Gastroesophageal sphincter (tissue), 4 donors: ENCODE results near the gene MOAP1. TPM values are rescaled to one million over a fixed set of nuclear protein-coding genes. Genes with fewer than 3 reads are reported as not detected.

ENCODE experiments used
- ATAC-seq: fragments of 150-250 bp; one replicate; pipeline ENCODE4 v1.9.1; 2016; ENCODE audit warnings: mild to moderate bottlenecking, moderate library complexity
- H3K27ac ChIP-seq, 4 donors: fragments of 200-600 bp; sonication (generic) in 3 of 4; 1 replicate in 3 of 4; 2 replicates in 1 of 4; pipeline ENCODE4 v1.5.1; 2016 to 2019
- H3K27me3 ChIP-seq: fragments of 200-600 bp; sonication (generic); one replicate; pipeline ENCODE4 v1.5.1; 2019
- H3K36me3 ChIP-seq, 2 donors: fragments of 200-600 bp; sonication (generic); one replicate each; pipeline ENCODE4 v1.5.1; 2019; ENCODE audit warnings: control low read depth in 1 of 2
- H3K4me1 ChIP-seq, 3 donors: fragments of 200-600 bp; sonication (generic); 1 replicate in 2 of 3; 2 replicates in 1 of 3; pipeline ENCODE4 v1.5.1; 2016 to 2019; ENCODE audit warnings: control low read depth in 2 of 3
- H3K4me3 ChIP-seq, 2 donors: fragments of 200-600 bp; sonication (generic); one replicate each; pipeline ENCODE4 v1.5.1; 2019; ENCODE audit warnings: mild to moderate bottlenecking in 1 of 2, moderate library complexity in 1 of 2
- H3K9me3 ChIP-seq, 3 donors: fragments of 200-600 bp; sonication (generic); one replicate each; pipeline ENCODE4 v1.5.1; 2017 to 2019; ENCODE audit warnings: control low read depth in 2 of 3
- CTCF ChIP-seq, 4 experiments: fragments of 200-600 bp in 2 of 4; fragments of 450-650 bp in 2 of 4; sonication (generic) in 1 of 4; IDR thresholded peaks; one replicate each; pipeline ENCODE4 v1.5.1; 2017 to 2019; ENCODE audit warnings: antibody characterized with exemption in 4 of 4, mild to moderate bottlenecking in 2 of 4, moderate library complexity in 2 of 4
- EP300 ChIP-seq: sonication (generic); formaldehyde crosslinking; IDR thresholded peaks from one replicate; pipeline ENCODE4 v1.6.1; 2017; ENCODE audit warnings: antibody characterized with exemption, mild to moderate bottlenecking
- POLR2A ChIP-seq, 2 donors: fragments of 450-650 bp; IDR thresholded peaks; one replicate each; pipeline ENCODE4 v1.6.1; 2017; ENCODE audit warnings: antibody characterized with exemption in 2 of 2, mild to moderate bottlenecking in 2 of 2, moderate library complexity in 1 of 2
- POLR2AphosphoS5 ChIP-seq: sonication (generic); formaldehyde crosslinking; IDR thresholded peaks from one replicate; pipeline ENCODE4 v1.6.1; 2017; ENCODE audit warnings: antibody characterized with exemption
- WGBS, 2 donors: methylation state at CpG; one replicate each; pipeline ENCODE4 v1.1.5; 2018; ENCODE audit warnings: low coverage in 1 of 2; 5-methylcytosine and 5-hydroxymethylcytosine counted together
- total RNA-seq, 4 donors: library from RNA; depleted of rRNA; stranded (reverse); fragments of >200 nt; gene quantifications; one replicate each; pipeline ENCODE4 v1.1.0, GENCODE V29; 2016

The MOAP1 gene
- total RNA-seq, 4 donors from 2014 or later, result 70.1 to 80.6 (median 72.6) TPM

GRCh38 chr14:93201155-93201704, 16.5 kb upstream of the MOAP1 start:
- WGBS, 2 donors, result 65 to 75% methylated on average over 2 to 6 of the region's 7 CpGs
- Histone ChIP-seq H3K27me3 (no peaks in the 10 kb centered on the region), H3K4me3 (no peak overlapping the region), H3K36me3 (peaks cover 0 to 10% of the 10 kb centered on the region in 2 donors), H3K27ac (no peak overlapping the region), H3K9me3 (no peaks in the 10 kb centered on the region), H3K4me1 (peaks cover 0 to 17% (median 4%) of the 10 kb centered on the region in 3 donors)
- TF ChIP-seq EP300 (no peak), POLR2A (IDR thresholded peaks at IDR 0.05) (no peak), POLR2AphosphoS5 (no peak), CTCF (IDR thresholded peaks at IDR 0.05) (no peak)
- ATAC-seq, result no peak

- 90% methylated on average over 5 of the region's 5 CpGs; no CpG with 5 or more reads in 1 of the 2 donors for WGBS, 2 donors
- no peak for TF ChIP-seq POLR2AphosphoS5
- TF ChIP-seq CTCF (IDR thresholded peaks at IDR 0.05), result no peak
- no peak for TF ChIP-seq POLR2A (IDR thresholded peaks at IDR 0.05)
- TF ChIP-seq EP300, result no peak
- ATAC-seq, result no peak
- Histone ChIP-seq H3K4me3 (no peak overlapping the region), H3K36me3 (peaks cover 0 to 10% of the 10 kb centered on the region in 2 donors), H3K27ac (no peak overlapping the region), H3K27me3 (no peaks in the 10 kb centered on the region), H3K9me3 (no peaks in the 10 kb centered on the region), H3K4me1 (peaks cover 0 to 11% (median 0%) of the 10 kb centered on the region in 3 donors)
Observed at GRCh38 chr14:93200553-93200952, 15.9 kb upstream of the MOAP1 start.

GRCh38 chr14:93199031-93199430, 14.3 kb upstream of the MOAP1 start:
- TF ChIP-seq EP300 (no peak), CTCF (IDR thresholded peaks at IDR 0.05) (no peak), POLR2A (IDR thresholded peaks at IDR 0.05) (no peak), POLR2AphosphoS5 (no peak)
- Histone ChIP-seq H3K4me1 (no peaks in the 10 kb centered on the region), H3K9me3 (no peaks in the 10 kb centered on the region), H3K4me3 (no peak overlapping the region), H3K36me3 (peaks cover 0 to 10% of the 10 kb centered on the region in 2 donors), H3K27ac (no peak overlapping the region), H3K27me3 (no peaks in the 10 kb centered on the region)
- 57 to 82% methylated on average over 2 to 4 of the region's 4 CpGs for WGBS, 2 donors
- ATAC-seq, result no peak

- Histone ChIP-seq H3K27me3 (no peaks in the 10 kb centered on the region), H3K36me3 (peaks cover 0 to 17% of the 10 kb centered on the region in 2 donors), H3K9me3 (no peaks in the 10 kb centered on the region), H3K27ac (no peak overlapping the region), H3K4me1 (no peaks in the 10 kb centered on the region), H3K4me3 (no peak overlapping the region)
- TF ChIP-seq POLR2A (IDR thresholded peaks at IDR 0.05) (no peak), POLR2AphosphoS5 (no peak), EP300 (no peak), CTCF (IDR thresholded peaks at IDR 0.05) (no peak)
- 100% methylated on average over 1 of the region's 1 CpG for WGBS, 2 donors
- no peak for ATAC-seq
Observed at GRCh38 chr14:93195316-93195999, 10.8 kb upstream of the MOAP1 start.

GRCh38 chr14:93186956-93187355, 2.3 kb upstream of the MOAP1 start:
- H3K27me3 ChIP-seq, result no peaks in the 10 kb centered on the region
- H3K4me3 ChIP-seq, result no peak overlapping the region
- 91 to 94% methylated on average over 3 of the region's 3 CpGs for WGBS, 2 donors
- H3K9me3 ChIP-seq, result no peaks in the 10 kb centered on the region
- peaks cover 7 to 49% (median 10%) of the 10 kb centered on the region in 3 donors for H3K4me1 ChIP-seq
- TF ChIP-seq POLR2A (IDR thresholded peaks at IDR 0.05) (no peak), CTCF (IDR thresholded peaks at IDR 0.05) (no peak), POLR2AphosphoS5 (no peak), EP300 (no peak)
- peak overlapping the region in 1 of 4 donors; percentile 94 for H3K27ac ChIP-seq
- no peak for ATAC-seq
- peaks cover 0 to 51% of the 10 kb centered on the region in 2 donors for H3K36me3 ChIP-seq
